Measurements from ENCODE around the gene MYOZ1. TPM values are rescaled to one million over a fixed set of nuclear protein-coding genes. Genes with fewer than 3 reads are reported as not detected.

MYOZ1 gene
- total and polyA plus RNA-seq, 2 of the 8 experiments (the other 6 are each of a cell fraction or from before 2014, with no cell fraction given), result 2.6 to 3.3 TPM

DNA sequence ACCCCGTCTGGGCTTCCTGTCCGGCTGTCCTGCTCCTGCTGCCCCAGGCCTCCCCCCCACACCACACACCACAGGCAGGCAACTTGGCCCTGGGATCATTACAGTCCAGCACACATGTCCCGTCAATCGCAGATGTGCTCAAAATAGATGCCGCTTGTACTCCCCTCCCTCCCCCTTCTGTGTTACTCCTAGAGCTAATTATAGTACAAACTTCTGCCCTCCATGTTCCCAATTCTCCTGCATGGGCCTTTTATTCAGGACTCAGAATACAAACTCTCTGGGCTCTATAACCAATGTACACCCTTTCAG, 14.7 kb upstream of the MYOZ1 start, which contains the start of gene SYNPO2L:
Gene SYNPO2L (minus strand): TSS at position 40 of the 309 bp plus-strand sequence. CDS start 107 bp downstream, outside the sequence.
- FAIRE-seq, result no peak
- peaks cover 0 to 2% of the 10 kb centered on the region in 2 experiments for H4K20me1 ChIP-seq (replicated peaks in 1 of 2; ENCODE audit: control insufficient read depth in 1 of 2, insufficient read depth in 2 of 2, low read length in 2 of 2)
- WGBS, 2 experiments (ENCODE audit: extremely low coverage in 1 of 2, insufficient coverage in 1 of 2, insufficient read length in 1 of 2, insufficient replicate concordance in 2 of 2, low coverage in 1 of 2, low lambda C conversion rate in 2 of 2, missing lambda C conversion rate in 1 of 2), result 100% methylated on average over 5 of the region's 5 CpGs; no CpG with 5 or more reads in 1 of the 2 experiments
- H2BK5ac ChIP-seq (ENCODE audit: low read depth, low read length), result no peak within 1 kb of the TSS
- no peak within 1 kb of the TSS for H3K56ac ChIP-seq (replicated peaks; ENCODE audit: insufficient read length, low read depth, low read length)
- no peak within 1 kb of the TSS for H3K23ac ChIP-seq (ENCODE audit: insufficient read length)
- DNase-seq (ENCODE audit: low read depth in 1 of 2, low spot score in 2 of 2), result no peak
- H3K9ac ChIP-seq (replicated peaks in 1 of 4; ENCODE audit: extremely low read depth in 1 of 4, low read depth in 3 of 4, low read length in 3 of 4), result no peak within 1 kb of the TSS
- H2BK20ac ChIP-seq (ENCODE audit: low read length), result no peak within 1 kb of the TSS
- no peak within 1 kb of the TSS for H3K4me2 ChIP-seq (ENCODE audit: insufficient read depth in 1 of 2, low read depth in 2 of 2, low read length in 2 of 2)
- ChIA-PET POLR2A (ENCODE audit: partially characterized antibody) (interaction anchor here (1.0 kb wide), 1 partner anchor 87 kb away, joined by 3 read pairs; no protein-coding TSS in a partner anchor), CTCF (ENCODE audit: partially characterized antibody) (interaction anchor here (0.6 to 1.0 kb wide), 2 partner anchors 12 to 354 kb away, joined by 3 read pairs; no protein-coding TSS in a partner anchor)
- no peaks in the 10 kb centered on the region for H3K79me1 ChIP-seq (ENCODE audit: low read depth, low read length)
- H3K18ac ChIP-seq (ENCODE audit: extremely low read depth, low read length), result no peak within 1 kb of the TSS
- no peak within 1 kb of the TSS for H2AFZ ChIP-seq (ENCODE audit: low read length)
- H2BK120ac ChIP-seq (replicated peaks; ENCODE audit: low read depth, low read length), result no peak within 1 kb of the TSS
- no peak within 1 kb of the TSS for H3K27ac ChIP-seq (ENCODE audit: low read depth, low read length)
- H4K91ac ChIP-seq (replicated peaks; ENCODE audit: insufficient read length, low read length), result no peak within 1 kb of the TSS
- no peaks in the 10 kb centered on the region for H3K36me3 ChIP-seq (ENCODE audit: control insufficient read depth in 2 of 4, insufficient read depth in 4 of 4, low read length in 3 of 4)
- no peaks in the 10 kb centered on the region for H3K9me3 ChIP-seq (ENCODE audit: insufficient read depth in 2 of 2, low read depth in 1 of 2, low read length in 1 of 2)
- TF ChIP-seq SAP30 (IDR thresholded peaks at IDR 0.05; ENCODE audit: insufficient read depth, insufficient replicate concordance, low read length), result no peak
- no peak for TF ChIP-seq CBX5 (IDR thresholded peaks at IDR 0.05; ENCODE audit: low read depth, low read length)
- TF ChIP-seq SIX5 (IDR thresholded peaks at IDR 0.05; ENCODE audit: low read depth, low read length), result no peak
- TF ChIP-seq GTF2F1 (IDR thresholded peaks at IDR 0.05; ENCODE audit: borderline replicate concordance, low read depth, low read length), result no peak
- no peak for TF ChIP-seq SRF (IDR thresholded peaks at IDR 0.05; ENCODE audit: low read depth, low read length)
- TF ChIP-seq, protein P1, sequence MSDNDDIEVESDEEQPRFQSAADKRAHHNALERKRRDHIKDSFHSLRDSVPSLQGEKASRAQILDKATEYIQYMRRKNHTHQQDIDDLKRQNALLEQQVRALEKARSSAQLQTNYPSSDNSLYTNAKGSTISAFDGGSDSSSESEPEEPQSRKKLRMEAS (IDR thresholded peaks at IDR 0.05), result no peak
- no peak for TF ChIP-seq TAF7 (optimal IDR thresholded peaks at IDR 0.05; ENCODE audit: borderline replicate concordance, low read depth, low read length)
- no peak for TF ChIP-seq TEAD4 (IDR thresholded peaks at IDR 0.05; ENCODE audit: low read depth, low read length)
- no peak for TF ChIP-seq TBP (IDR thresholded peaks at IDR 0.05; ENCODE audit: low read depth, low read length)
- no peak for TF ChIP-seq PHF8 (conservative IDR thresholded peaks at IDR 0.05; ENCODE audit: low read depth, low read length)
- no peak for TF ChIP-seq CEBPB (IDR thresholded peaks at IDR 0.05; ENCODE audit: low read depth, low read length)
- H3K4me3 ChIP-seq (ENCODE audit: extremely low read depth in 1 of 4, insufficient read depth in 2 of 4, low read depth in 3 of 4, low read length in 4 of 4), result no peak within 1 kb of the TSS
- H3K23me2 ChIP-seq (ENCODE audit: low read depth, low read length), result no peaks in the 10 kb centered on the region
- H4K8ac ChIP-seq (ENCODE audit: extremely low read depth, insufficient read depth, low read length), result no peak within 1 kb of the TSS; the same call in 1 of the 2 replicates
- H2BK12ac ChIP-seq (ENCODE audit: low read depth, low read length), result no peak within 1 kb of the TSS
- no peaks in the 10 kb centered on the region for H3K79me2 ChIP-seq (ENCODE audit: control insufficient read depth in 1 of 2, insufficient read depth in 2 of 2, low read length in 2 of 2)
- no peak within 1 kb of the TSS for H2AK5ac ChIP-seq (ENCODE audit: low read depth, low read length)
- no peaks in the 10 kb centered on the region for H3K27me3 ChIP-seq (replicated peaks in 1 of 4; ENCODE audit: control insufficient read depth in 3 of 4, extremely low read depth in 1 of 4, insufficient read depth in 3 of 4, low read length in 3 of 4)
- H3K4ac ChIP-seq (replicated peaks; ENCODE audit: insufficient read length, low read depth, low read length), result no peak within 1 kb of the TSS
- no peak within 1 kb of the TSS for H2BK15ac ChIP-seq (ENCODE audit: low read length)
- H4K5ac ChIP-seq (ENCODE audit: insufficient read length, low read depth, low read length), result no peak within 1 kb of the TSS
- no peaks in the 10 kb centered on the region for H3K4me1 ChIP-seq (replicated peaks in 1 of 4; ENCODE audit: control insufficient read depth in 3 of 4, insufficient read depth in 4 of 4, low read length in 3 of 4)
- H3K14ac ChIP-seq (ENCODE audit: insufficient read length), result no peak within 1 kb of the TSS
